Fibroblast of skin of scalp (primary cell): ENCODE results near the gene NAA80. TPM values are rescaled to one million over a fixed set of nuclear protein-coding genes. Genes with fewer than 3 reads are reported as not detected.

ENCODE experiments used
- DNase-seq: peaks from one replicate; pipeline ENCODE4 v3.0.0-alpha.2; 2013
- polyA plus RNA-seq, 2 experiments: library from polyadenylated mRNA; unstranded; fragments of 120-200 nt; gene quantifications; one replicate each; pipeline ENCODE4 v1.2.1, GENCODE V29; 2013; ENCODE audit not compliant: insufficient read length in 2 of 2

The NAA80 gene, protein sequence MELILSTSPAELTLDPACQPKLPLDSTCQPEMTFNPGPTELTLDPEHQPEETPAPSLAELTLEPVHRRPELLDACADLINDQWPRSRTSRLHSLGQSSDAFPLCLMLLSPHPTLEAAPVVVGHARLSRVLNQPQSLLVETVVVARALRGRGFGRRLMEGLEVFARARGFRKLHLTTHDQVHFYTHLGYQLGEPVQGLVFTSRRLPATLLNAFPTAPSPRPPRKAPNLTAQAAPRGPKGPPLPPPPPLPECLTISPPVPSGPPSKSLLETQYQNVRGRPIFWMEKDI
- polyA plus RNA-seq (2013, experiment 1 of 2; ENCODE audit: insufficient read length), result 7.5 TPM
- polyA plus RNA-seq (2013, experiment 2 of 2; ENCODE audit: insufficient read length), result 7.0 TPM

DNA sequence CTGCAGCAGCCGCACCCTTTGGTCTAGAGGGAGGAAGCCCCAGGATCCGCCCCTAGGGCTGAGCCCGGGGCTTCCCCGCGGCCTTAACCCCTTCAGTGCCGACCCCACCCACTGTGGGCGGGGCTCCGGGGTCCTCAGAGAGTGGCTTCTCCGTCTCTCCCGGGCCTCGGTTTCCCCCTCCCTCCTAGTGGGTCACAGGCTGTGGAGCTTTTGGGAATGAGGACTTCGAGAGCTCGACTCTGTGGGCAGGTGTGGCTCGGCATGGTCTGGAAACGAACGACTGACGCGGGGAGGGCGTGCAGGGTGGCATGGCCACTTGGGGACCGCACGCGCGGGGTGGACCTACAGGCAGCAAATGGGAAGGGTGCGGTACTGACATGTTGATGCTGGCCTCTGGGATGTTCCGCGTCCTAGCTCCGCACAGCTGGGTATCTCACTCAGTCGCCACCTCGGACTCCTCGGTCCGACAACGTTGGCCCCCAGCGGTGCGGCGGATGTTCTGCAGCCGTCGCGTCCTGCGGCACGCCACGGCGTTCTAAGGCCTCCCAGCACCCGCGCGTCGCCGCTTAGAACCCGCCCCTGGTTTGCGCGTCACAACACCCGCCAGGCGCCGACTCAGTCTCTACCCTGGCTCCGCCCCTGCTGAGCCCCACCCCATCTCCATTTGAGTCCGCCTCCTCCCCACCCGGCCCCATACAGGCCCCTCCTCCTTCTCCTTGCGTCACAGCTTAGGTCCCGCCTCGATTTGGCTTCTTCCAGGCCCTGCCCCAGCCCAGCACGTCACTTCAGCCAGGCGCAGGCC is at the start of gene NAA80, which contains the start of gene HYAL3:
NAA80 (minus strand) TSS at position 570 of the 802 bp plus-strand sequence. CDS start 1,942 bp downstream, outside the sequence.
HYAL3 (minus strand) TSS at position 570 of the 802 bp plus-strand sequence. CDS start 3,803 bp downstream, outside the sequence.
- DNase-seq, result peak; percentile 99

DNA sequence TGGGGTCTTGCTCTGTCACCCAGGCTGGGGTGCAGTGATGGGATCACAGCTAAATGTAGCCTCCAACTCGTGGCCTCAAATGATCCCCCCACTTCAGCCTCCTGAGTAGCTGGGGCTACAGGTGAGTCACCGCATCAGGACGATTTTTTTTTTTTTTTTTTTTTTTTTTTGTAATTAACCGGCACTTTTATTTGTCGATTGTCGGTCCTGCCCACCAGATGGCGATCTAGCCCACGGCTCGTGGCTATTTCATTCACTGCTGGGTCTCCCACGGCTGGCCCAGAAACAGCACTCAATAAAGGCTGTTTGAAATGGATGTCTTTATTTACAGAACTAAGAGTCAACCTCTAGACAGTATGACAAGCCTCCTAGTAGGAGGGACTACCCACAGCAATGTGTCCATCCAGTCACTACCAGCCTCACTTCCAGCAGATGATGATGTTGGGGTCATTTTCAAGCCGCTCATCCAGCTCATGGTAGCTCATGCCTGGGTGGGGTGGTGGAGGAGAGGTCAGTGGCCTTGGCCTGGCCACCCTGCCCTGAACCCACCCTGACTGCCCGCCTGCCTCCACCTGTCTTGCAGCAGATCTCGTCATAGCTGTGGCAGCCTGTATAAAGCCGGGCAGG is 48.1 kb upstream of the NAA80 start:
- DNase-seq, result peak; percentile 78

DNA sequence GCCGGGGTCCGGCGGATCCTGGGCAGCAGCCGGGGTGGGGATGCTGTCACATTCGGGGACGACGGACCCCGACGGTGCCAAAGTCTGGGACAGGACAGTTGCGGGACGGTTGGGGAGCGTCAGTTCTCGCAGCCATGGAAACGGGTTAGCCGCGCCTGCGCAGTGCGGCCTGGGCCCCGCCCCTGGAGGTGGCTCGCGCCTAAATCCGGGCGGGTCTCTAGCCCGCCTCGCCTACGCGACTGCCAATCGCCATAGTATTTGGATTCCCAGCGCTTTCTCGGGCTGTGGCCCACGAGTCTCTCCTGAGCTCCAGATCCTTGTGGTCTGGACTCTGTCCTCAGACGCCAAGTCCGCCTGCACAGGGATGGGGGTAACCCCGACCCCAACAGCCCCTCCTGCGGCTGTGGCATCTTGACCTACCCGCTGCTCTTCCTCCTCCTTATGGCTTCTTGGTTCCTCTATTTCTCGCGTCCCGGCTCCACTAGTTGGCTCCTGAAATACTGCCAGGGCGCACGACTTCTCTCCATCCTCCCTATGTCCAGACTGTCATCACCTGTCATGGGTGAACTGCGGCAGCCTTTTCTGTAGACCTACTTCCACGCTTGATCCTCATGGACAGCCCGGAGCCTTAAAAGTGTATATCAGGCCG is 46.5 kb upstream of the NAA80 start, which contains the start of gene ZMYND10:
ZMYND10 (minus strand) TSS at position 147 of the 649 bp plus-strand sequence. CDS start 153 bp downstream, outside the sequence.
- peak; percentile 46 for DNase-seq

DNA sequence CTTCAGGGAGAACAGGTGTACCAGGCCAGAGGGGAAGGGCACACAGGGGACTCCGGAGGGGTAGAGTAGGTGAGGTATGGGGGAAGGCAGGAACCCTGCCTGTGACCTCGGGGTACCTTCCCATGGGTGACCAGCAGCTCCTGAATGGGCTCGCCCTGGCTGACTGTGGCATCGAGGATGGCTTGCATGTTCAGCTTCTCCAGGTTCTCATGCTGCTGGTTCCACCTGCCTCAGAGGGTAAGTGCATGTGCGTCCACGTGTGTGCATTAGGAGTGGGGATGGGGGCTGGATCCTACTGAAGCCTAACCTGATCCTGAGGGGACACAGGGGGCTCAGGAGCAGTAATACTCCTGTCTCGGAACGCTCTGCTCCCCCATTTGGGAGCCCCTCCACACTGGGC is 45.8 kb upstream of the NAA80 start:
- no peak for DNase-seq

DNA sequence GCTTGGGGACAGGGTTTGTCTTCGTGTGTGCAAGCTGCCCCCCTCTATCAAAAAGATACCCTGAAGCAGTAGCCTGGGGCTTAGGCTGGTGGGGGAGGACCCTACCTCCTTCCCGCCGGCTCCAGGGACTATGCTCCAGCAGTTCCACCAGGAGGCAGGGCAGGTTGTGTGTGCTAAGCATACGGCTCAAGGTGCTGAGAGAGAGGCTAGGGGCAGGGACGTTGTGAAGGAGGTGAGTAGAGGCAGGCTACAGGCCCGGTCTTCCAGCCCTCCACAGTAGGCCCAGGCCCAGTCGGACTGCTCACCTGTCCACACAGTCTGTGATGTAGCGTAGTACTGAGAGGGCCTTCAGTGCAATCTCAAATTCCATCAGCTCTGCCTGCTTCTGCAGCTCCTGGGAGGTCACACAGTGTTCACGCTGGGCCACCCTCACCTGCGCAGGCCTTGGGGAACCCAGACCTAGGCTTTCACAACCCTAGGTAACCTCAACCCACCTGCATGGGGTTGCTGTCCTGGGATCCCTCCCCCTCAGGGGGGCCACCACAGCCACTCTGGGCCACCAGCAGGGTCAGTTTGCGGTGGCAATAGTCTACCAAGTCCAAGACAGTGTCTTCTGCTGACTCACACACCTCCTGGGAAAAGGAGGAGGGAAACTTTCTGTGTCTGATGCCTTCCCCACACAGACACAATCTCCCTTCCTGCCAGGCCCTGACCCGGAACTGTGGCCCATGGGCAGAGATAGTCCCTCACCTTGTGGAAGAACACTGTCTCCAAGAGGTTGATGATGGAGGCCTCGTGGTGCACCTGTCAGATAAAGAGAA is 43.8 kb upstream of the NAA80 start:
- no peak for DNase-seq

DNA sequence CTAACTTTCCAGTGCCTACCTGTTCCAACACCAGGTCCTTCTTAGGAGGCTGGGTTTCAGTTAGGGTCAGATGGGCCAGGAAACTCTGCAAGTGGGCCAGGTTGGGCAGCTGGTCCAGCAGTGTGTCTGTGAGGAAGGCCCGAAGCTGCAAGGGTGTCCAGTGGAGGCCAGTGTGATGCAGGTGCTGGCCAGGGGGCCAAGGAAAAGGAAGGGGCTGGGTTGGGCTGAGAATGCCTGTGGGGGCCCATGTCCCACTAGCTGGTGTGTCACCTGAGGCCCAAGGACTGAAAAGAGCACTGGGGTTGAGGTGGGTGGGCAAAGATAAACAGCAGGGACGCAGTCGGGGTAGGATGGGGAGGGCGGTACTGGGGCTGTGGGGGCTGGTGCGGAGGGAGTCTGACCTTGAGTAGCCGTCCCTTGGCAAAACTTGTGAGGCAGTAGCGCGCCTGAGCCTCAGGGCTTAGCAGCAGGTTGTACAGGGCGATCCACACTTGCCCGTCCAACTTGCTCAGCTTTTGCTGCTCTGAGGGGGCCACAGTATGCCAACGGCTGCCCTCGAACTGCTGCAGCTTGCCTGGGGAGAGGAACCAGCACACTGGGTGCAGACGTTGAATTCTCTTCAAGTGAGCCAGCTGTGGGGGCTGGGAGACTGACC is 42.9 kb upstream of the NAA80 start:
- no peak for DNase-seq

DNA sequence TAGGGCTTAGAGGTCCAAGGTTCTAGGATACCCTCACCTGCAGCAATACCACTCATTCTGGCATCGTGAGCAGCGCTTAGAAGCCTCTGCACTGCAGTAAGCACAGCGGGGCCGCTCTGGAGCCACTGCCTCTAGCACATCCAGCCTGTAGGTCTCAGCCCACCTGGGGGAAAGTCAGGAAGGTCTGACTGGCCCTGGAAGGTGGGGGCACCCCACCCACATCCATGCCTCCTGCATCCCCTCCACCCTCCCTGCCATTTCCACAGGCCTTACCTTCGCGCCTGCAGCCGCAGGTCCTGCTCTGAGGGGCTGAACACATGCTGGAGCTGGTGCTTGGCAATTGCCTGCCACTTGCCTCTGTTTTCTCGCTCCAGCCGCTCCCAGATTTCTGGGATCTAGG is 42.3 kb upstream of the NAA80 start:
- DNase-seq, result no peak

DNA sequence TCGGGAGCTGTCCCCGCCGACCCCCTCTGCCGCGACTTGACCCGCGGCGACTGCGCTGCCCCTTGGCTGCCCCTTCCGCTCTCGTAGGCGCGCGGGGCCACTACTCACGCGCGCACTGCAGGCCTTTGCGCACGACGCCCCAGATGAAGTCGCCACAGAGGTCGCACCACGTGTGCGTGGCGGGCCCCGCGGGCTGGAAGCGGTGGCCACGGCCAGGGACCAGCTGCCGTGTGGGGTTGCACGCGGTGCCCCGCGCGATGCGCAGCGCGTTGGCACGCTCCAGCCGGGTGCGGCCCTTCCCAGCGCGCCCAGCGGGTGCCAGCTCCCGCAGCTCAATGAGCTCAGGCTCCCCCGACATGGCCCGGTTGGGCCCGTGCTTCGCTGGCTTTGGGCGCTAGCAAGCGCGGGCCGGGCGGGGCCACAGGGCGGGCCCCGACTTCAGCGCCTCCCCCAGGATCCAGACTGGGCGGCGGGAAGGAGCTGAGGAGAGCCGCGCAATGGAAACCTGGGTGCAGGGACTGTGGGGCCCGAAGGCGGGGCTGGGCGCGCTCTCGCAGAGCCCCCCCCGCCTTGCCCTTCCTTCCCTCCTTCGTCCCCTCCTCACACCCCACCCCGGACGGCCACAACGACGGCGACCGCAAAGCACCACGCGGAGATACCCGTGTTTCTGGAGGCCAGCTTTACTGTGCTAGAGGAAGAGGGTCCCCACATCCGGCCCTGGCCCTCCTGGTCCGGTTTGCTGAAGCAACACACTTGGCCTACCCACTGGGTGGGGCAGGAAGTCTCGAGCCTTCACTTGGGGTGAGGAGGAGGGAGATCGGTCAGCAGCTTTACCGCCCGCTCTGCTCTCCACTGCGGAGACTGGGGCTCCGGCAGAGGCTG is 41.5 kb upstream of the NAA80 start, which contains the start of gene RASSF1:
RASSF1 (minus strand) TSS at position 389 of the 882 bp plus-strand sequence; CDS start at position 358, 31 bp downstream.
- peak; percentile 63 for DNase-seq

DNA sequence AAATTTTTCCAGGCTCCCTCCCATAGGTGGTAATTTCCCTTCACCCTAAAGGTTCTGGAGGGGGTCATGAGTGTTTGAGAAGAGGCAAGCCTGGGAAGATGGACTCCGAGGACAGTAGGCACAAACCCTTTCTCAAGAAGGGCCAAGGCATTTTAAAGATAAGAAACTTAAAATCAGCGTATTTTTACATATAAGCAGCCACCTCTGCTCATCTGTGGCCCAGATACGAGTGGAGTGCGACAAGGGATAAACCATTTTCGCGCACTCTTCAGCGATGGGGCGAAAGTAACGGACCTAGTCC is 40.9 kb upstream of the NAA80 start:
- no peak for DNase-seq

DNA sequence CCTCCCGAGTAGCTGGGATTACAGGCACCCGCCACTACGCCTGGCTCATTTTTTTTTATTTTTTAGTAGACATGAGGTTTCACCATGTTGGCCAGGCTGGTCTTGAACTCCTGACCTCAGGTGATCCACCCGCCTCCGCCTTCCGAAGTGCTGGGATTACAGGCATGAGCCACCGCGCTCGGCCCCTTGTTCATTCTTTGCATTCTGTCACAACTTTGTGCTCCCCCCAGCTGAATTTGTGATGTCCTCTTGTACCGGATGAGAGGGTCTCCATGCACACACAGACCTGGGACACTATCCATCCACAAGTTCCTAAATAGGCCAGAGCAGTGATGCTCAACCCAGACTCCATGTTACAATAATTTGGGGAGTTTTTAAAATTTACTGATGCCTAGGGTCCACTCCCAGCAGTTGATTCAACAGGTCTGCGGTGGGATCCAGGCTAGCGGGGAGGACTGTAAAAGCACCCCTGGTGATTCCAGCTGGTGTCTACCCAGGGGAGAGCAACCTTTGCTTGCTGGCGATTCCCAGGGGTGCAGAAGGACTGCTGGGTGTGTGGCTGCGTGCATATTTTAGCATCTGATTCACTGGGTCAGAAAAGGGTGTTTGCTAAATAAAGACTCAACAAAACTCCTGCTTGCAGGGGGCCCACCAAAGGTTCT is 40.4 kb upstream of the NAA80 start:
- peak; percentile 61 for DNase-seq

DNA sequence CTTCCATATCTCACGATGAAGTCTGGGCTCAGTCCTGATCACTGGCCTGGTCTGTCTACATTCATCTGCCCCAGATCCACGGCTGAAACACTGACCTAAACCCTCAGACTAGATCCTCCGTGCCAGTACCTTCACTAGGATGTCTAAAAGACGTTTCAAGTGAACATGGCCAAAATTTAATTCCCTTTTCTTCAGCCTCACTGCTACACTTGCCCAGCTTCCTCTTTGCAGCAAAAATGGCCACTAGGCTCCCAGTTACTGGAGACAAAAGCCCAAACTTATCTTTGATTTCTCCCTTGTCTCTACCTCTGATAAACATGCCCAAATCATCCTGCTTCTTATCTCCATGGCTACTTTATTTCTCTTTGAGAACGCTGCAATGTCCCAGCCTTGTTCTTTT is 39.8 kb upstream of the NAA80 start:
- DNase-seq, result no peak

DNA sequence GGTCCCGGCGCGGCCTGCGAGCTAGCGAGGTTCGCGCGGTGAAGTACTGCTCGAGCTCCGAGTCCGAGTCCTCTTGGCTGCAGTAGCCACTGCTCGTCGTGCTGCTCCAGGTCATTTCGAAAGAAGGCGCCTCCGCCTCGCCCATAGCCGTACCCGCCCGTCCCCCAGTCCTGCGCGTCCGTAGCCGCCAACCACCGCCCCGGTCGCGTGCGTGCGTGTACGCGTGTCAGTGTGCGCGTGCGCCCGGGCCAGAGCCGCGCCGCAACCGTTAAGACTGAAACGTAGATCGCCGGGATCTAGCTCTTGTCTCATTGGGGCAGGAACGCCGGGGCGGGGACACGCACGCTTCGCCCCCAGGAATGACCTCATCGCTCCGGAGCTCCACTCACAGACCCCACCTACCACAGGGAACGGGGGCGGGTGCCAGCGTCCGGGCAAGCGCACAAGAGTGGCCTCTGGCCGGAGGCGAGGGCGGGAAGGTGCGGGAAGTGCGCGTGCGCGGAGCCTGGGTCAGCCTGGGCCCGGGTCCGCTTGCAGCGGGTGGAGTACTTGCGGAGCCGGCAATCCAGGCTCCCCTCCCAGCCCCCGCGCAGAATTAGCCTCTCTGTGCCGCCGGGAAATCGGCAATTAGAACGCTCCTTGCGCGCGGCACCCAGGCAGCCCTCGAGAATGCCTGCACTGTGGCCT is 38.1 kb upstream of the NAA80 start:
- peak; percentile 99 for DNase-seq

DNA sequence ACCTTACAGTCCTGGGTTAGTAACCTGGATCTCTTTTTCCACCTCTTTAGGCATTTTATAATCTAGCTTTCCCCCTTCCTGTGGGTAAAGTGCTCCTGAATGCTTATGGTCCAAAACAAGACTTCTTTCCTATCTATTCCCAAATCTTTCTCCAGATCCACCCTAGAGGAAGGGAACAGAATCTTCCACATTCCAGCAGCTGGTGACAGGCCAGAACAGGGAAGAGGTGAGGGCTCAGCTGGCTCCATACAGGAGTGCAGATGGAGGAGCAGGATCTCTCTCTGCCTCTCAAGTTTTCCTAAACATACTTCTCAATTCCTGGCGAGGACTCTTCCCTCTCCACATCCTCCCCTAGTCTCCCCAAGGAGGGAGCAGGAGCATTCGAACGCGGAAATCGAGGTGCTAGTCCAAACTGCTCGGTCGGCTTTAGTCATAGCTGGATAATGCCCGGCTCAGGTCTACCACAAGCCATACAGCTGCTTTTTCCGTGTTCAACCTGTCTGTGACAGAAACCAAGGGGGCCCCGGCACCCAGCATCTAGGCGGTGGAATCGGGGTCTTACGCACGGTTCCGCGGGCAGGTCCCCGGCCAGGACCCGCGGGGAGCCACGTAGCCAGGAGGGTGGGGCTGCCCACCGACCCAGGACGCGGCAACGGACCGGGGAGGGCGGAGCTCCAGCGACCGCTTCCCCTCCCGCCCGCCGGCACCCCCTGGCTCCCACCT is 37.4 kb upstream of the NAA80 start:
- DNase-seq, result peak; percentile 23

DNA sequence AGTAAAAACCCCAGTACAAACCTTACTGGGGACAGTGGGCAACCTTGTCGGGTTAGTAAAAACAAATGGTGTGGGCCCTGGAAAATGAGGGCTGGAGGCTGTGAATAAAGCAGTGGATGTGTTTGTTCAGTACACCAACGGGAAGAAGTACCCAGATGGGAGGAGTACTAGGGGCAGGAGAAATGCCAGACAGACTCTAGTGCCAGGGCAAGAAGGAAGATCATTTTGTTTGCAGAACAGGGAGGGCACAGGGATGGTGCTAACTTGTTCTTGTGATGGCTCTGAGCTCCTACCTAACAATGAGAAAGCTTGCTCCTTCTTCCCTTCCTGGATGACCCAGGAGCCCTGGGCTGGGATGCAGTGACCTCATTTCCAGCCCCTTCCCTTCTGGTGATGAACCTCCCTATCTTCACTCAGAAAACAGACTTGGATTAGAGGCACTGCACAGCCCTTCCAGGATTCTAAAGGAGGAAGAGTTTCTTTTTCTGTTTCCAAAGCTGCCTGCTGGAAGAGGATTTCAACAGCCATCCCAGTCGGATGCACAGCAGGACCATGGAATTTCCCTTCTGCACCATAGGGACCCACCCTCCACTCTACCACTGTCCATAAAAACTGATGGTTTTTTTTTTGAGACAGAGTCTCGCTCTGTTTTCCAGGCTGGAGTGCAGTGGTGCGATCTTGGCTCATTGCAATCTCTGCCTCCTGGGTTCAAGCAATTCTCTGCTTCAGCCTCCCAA is 35.3 kb upstream of the NAA80 start:
- DNase-seq, result no peak

DNA sequence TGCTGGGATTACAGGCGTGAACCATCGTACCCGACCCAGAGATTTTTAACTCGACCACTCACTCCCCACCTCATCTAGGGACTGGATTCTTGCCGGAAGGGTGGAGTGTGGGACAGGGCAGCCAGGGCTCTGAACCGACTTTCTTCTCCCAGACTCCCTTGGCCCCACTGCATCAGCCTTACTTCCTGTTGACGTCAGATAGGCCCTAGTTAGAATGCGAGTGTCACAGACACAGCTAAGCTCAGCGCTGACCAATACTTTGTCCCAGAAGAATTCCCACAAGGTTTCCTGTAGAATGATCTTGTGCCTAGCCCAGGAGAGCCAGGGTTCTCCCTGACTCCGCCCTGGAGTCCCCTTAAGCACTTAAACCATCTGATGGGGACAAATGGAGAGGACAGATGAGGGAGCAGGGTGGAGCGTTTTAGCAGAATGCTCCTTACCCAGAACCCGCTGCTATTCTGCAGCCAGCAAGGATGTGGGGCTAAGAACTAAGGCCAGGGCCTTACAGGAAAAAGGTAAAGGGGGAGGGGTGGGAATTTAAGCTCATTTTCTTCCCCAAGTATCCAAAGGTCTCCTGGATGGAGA is 34.6 kb upstream of the NAA80 start:
- no peak for DNase-seq

DNA sequence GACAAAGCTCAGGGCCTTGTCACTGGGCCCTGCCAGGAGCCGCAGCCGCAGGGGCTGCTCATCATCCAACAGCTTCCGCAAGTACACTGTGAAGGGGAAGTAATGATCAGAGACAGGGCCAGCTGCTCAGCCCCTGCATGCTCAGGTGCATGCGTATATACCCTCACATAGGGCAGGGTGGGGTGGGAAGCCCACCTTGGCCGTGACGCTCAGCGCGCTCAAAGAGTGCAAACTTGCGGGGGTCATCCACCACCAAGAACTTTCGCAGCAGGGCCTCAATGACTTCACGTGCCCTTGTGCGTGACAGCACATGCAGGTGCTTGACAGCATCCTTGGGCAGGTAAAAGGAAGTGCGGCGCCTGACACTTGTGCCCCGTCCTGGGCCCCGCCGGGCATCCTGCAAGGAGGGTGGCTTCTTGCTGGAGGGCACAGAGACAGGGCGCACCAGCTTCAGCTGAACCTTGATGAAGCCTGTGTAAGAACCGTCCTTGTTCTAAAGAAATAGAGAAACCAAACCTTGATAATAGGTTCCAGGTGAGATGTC is 32.2 kb upstream of the NAA80 start:
- no peak for DNase-seq

DNA sequence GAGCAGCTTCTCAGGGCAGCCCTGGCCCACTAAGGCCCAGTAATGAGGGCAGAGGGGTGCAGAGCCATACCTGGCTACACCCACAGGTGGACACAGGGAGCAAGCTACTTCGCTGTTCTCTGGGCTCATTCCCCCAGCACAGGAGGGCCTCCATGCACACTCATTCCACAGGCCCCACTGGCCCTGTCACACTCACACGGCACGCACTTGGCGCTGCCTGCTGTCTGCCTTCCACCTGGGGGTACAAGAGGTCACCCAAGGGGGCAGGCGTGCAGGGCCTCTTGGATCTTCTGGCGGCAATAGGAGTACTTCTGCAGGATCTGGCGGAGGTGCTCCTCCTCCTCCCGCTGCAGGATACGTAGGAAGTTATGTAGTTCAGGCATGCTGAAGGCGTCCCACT is 31.1 kb upstream of the NAA80 start:
- DNase-seq, result no peak
